OCI-LY1 (cell line): ENCODE measurements around the gene UNC119B.

Source experiments
- H2AFZ ChIP-seq: fragments of 200-600 bp; sonication (generic), shearing (Covaris generic); 2 replicates; pipeline ENCODE4 v1.6.0; 2014; ENCODE audit warnings: antibody characterized with exemption, mild to moderate bottlenecking, low read length
- H3F3A ChIP-seq: fragments of 200-600 bp; sonication (generic), shearing (Covaris generic); 2 replicates; pipeline ENCODE4 v1.6.0; 2014; ENCODE audit warnings: mild to moderate bottlenecking, antibody characterized with exemption, low read length, moderate library complexity; ENCODE audit not compliant: insufficient read depth
- H3K27ac ChIP-seq: fragments of 200-600 bp; sonication (generic); 2 replicates; pipeline ENCODE4 v1.5.1; 2014; ENCODE audit warnings: low read length, mixed run types, mild to moderate bottlenecking, low read depth; ENCODE audit not compliant: poor library complexity, severe bottlenecking
- H3K27me3 ChIP-seq: fragments of 200-600 bp; sonication (generic); 2 replicates; pipeline ENCODE4 v1.6.0; 2014; ENCODE audit warnings: antibody characterized with exemption, mild to moderate bottlenecking, low read length, moderate library complexity; ENCODE audit not compliant: insufficient read depth
- H3K36me3 ChIP-seq: fragments of 200-600 bp; sonication (generic); 2 replicates; pipeline ENCODE4 v1.6.1; 2014; ENCODE audit warnings: mild to moderate bottlenecking, antibody characterized with exemption, low read length, moderate library complexity, mixed read lengths; ENCODE audit not compliant: insufficient read depth
- H3K4me1 ChIP-seq: fragments of 200-600 bp; sonication (generic); 2 replicates; pipeline ENCODE4 v1.5.1; 2014; ENCODE audit warnings: mild to moderate bottlenecking, low read length, moderate library complexity; ENCODE audit not compliant: insufficient read depth, severe bottlenecking
- H3K4me2 ChIP-seq: fragments of 200-600 bp; sonication (generic), shearing (Covaris generic); 2 replicates; pipeline ENCODE4 v1.6.1; 2014; ENCODE audit warnings: low read length
- H3K4me3 ChIP-seq: fragments of 200-600 bp; sonication (generic); 2 replicates; pipeline ENCODE4 v1.5.1; 2014; ENCODE audit warnings: low read length, low read depth, mild to moderate bottlenecking, mixed read lengths; ENCODE audit not compliant: poor library complexity, severe bottlenecking
- H3K79me2 ChIP-seq: fragments of 200-600 bp; shearing (Covaris generic); 2 replicates; pipeline ENCODE4 v1.6.1; 2016; ENCODE audit warnings: mixed run types, low read length, mixed read lengths; ENCODE audit not compliant: insufficient read depth
- H3K9ac ChIP-seq: fragments of 200-600 bp; sonication (generic), shearing (Covaris generic); 2 replicates; pipeline ENCODE4 v1.6.1; 2014; ENCODE audit warnings: mild to moderate bottlenecking, low read length, mixed read lengths
- H3K9me2 ChIP-seq: fragments of 200-600 bp; sonication (generic), shearing (Covaris generic); 2 replicates; pipeline ENCODE4 v1.6.1; 2014; ENCODE audit warnings: low read depth, mild to moderate bottlenecking, low read length, mixed read lengths
- H3K9me3 ChIP-seq: fragments of 200-600 bp; shearing (Covaris generic); 2 replicates; pipeline ENCODE4 v1.6.1; 2014; ENCODE audit warnings: low read length, mixed read lengths
- H4K20me1 ChIP-seq: fragments of 200-600 bp; sonication (generic), shearing (Covaris generic); 2 replicates; pipeline ENCODE4 v1.6.0; 2016; ENCODE audit warnings: mild to moderate bottlenecking, low read length; ENCODE audit not compliant: insufficient read depth
- EZH2 ChIP-seq: fragments of 200-600 bp; sonication (generic), shearing (Covaris generic); IDR thresholded peaks from 2 replicates; pipeline ENCODE4 v1.8.0; 2017; ENCODE audit warnings: borderline replicate concordance, mixed run types, mild to moderate bottlenecking, antibody characterized with exemption, low read length, moderate library complexity, mixed read lengths
- TF ChIP-seq, protein P1 (sequence below): fragments of 200-600 bp; sonication (generic), shearing (Covaris generic); IDR thresholded peaks from 2 replicates; pipeline ENCODE4 v1.5.1; 2017; ENCODE audit warnings: mild to moderate bottlenecking, antibody characterized with exemption, low read length, moderate library complexity, mixed read lengths

The UNC119B gene

DNA sequence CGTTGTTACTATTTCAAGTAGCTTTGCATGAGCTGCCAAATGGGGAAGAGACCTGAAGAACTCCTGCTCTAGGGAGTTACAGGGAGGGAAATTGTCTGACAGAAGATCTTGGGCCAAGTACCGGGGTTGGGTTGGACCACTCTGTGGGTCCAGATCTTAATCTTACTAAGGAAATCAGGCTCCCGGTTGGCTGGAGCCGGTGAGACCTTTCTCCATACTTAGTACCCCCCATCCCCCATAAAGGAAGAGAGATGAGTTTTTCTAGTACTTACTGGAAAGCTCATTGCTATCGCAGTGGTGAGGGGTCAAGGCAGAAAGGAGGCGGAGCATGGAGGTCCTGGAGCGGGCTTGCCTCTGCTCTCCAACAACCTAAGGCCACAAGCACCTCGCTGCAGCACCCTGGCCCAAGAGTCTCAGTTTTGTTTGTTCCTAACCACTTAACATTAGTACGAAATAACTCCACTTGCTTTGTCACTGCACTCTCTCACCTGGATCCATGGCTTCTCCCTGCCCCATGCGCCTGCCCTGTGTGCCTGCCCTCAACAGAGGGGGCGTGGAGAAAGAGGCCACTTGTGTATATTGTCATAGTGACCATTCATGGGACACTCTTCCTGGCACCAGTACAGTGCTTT is 6.8 kb upstream of the UNC119B start:
- Histone ChIP-seq H3K4me2 (no peak overlapping the region), H3K27me3 (no peaks in the 10 kb centered on the region), H3F3A (no peaks in the 10 kb centered on the region; the same call in 1 of the 2 replicates), H3K4me3 (no peak overlapping the region), H3K79me2 (no peaks in the 10 kb centered on the region), H2AFZ (no peak overlapping the region), H3K9ac (no peak overlapping the region), H3K36me3 (peaks cover 49% of the 10 kb centered on the region), H4K20me1 (no peaks in the 10 kb centered on the region), H3K9me3 (no peaks in the 10 kb centered on the region), H3K4me1 (no peaks in the 10 kb centered on the region), H3K9me2 (no peaks in the 10 kb centered on the region), H3K27ac (no peak overlapping the region)
- TF ChIP-seq, protein P1, sequence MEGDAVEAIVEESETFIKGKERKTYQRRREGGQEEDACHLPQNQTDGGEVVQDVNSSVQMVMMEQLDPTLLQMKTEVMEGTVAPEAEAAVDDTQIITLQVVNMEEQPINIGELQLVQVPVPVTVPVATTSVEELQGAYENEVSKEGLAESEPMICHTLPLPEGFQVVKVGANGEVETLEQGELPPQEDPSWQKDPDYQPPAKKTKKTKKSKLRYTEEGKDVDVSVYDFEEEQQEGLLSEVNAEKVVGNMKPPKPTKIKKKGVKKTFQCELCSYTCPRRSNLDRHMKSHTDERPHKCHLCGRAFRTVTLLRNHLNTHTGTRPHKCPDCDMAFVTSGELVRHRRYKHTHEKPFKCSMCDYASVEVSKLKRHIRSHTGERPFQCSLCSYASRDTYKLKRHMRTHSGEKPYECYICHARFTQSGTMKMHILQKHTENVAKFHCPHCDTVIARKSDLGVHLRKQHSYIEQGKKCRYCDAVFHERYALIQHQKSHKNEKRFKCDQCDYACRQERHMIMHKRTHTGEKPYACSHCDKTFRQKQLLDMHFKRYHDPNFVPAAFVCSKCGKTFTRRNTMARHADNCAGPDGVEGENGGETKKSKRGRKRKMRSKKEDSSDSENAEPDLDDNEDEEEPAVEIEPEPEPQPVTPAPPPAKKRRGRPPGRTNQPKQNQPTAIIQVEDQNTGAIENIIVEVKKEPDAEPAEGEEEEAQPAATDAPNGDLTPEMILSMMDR, result no peak
- no peak for TF ChIP-seq EZH2

DNA sequence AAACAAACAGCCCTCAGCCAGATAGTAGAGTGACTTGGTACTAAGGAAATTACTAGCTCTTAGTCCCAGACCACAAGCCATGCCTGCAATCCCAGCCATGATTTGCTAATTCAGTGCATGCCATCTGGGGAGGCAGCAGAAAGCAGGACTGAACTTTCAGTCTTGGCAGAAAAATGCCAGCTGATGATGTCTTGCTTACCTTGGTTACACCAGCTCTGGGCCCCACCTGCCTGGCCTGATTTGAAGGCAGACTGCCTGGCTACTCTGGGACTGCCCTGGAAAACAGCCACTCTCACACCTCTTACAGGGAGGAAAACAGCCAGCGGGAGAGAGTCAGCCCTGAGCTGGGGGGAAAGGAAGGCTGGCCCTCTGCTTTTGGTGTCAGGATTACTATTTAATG is 4.6 kb upstream of the UNC119B start:
- H3K9me3 ChIP-seq, result no peaks in the 10 kb centered on the region
- peaks cover 27% of the 10 kb centered on the region for H3K36me3 ChIP-seq
- H3K4me3 ChIP-seq, result no peak overlapping the region
- no peaks in the 10 kb centered on the region for H4K20me1 ChIP-seq
- H3K9me2 ChIP-seq, result no peaks in the 10 kb centered on the region
- H3K27me3 ChIP-seq, result no peaks in the 10 kb centered on the region
- TF ChIP-seq EZH2, result no peak
- TF ChIP-seq, protein P1, result no peak
- peaks cover 7% of the 10 kb centered on the region for H3K4me1 ChIP-seq
- no peak overlapping the region for H3K4me2 ChIP-seq
- no peaks in the 10 kb centered on the region; the same call in 1 of the 2 replicates for H3F3A ChIP-seq
- H3K79me2 ChIP-seq, result no peaks in the 10 kb centered on the region
- H2AFZ ChIP-seq, result no peak overlapping the region
- no peak overlapping the region for H3K27ac ChIP-seq
- H3K9ac ChIP-seq, result no peak overlapping the region

DNA sequence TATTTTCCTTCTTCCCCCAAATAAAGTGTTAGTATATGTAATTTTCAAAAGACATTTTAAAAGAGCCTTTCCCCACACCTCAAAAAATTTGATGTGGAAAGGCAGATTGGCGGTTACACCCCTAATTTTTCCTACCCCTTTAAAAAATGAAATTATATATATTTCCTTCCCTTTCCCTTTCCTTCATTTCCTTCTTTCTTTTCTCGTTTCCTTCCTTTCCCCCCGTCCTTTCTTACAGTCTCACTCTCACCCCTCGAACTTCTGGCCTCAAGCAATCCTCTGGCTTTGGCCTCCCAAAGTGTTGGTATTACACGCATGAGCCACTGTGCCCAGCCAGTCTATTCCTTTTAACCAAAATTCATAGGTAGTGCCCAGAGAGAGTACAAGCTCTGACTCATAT is 4.2 kb upstream of the UNC119B start:
- Histone ChIP-seq H3F3A (no peaks in the 10 kb centered on the region; the same call in 1 of the 2 replicates), H3K4me3 (no peak overlapping the region), H2AFZ (no peak overlapping the region), H3K9me2 (no peaks in the 10 kb centered on the region), H3K27ac (no peak overlapping the region), H3K27me3 (no peaks in the 10 kb centered on the region), H3K36me3 (peaks cover 23% of the 10 kb centered on the region), H3K79me2 (no peaks in the 10 kb centered on the region), H4K20me1 (no peaks in the 10 kb centered on the region), H3K9me3 (no peaks in the 10 kb centered on the region), H3K4me2 (no peak overlapping the region), H3K9ac (no peak overlapping the region), H3K4me1 (peaks cover 8% of the 10 kb centered on the region)
- TF ChIP-seq, protein P1, result no peak
- TF ChIP-seq EZH2, result no peak
